ENCODE data around the gene ACOXL.
"Not testable (repeated sequence)": the region's sequence is repeated elsewhere in the genome, so short reads cannot be mapped to it uniquely, and the experiment has no call there.

ACOXL gene

DNA sequence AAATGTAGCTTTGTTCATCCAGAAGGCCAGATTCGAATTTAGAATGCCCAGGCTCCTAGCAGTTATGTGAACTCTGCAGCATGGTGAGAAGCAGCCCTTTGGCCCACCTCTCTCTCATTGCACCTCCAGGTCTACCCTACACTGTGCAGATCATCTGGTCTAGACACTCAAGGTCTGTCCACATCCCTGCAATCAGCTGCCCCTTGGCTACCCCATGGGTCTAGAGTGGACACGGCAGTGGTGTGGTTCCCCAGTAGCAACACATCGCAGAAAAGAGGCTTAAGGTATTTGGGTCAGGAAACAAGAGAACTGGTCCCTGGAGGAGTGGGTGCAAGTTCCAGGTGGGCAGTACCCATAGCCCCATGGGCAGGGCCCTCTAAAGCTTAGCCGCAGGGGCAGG is 311.7 kb downstream of the ACOXL start:
- Histone ChIP-seq H3K4me1 (ENCODE audit: control insufficient read depth, insufficient read depth, low read length) (peaks cover 5% of the 10 kb centered on the region; the same call in 1 of the 2 replicates), H3K4me3 (ENCODE audit: low read depth, low read length) (no peak overlapping the region), H3K36me3 (ENCODE audit: control insufficient read depth in 2 of 2, insufficient read depth in 1 of 2, low read length in 2 of 2) (no peaks in the 10 kb centered on the region), H3K9me3 (ENCODE audit: control insufficient read depth, insufficient read depth, low read depth, low read length) (no peaks in the 10 kb centered on the region), H3K27ac (ENCODE audit: extremely low read depth, low read depth, low read length) (no peak overlapping the region)
- TF ChIP-seq ZNF791 (tag by site-specific recombination; IDR thresholded peaks at IDR 0.05) (no peak), ZNF266 (tag by site-specific recombination; IDR thresholded peaks at IDR 0.05; ENCODE audit: low read depth) (no peak), ZNF558 (tag by site-specific recombination; IDR thresholded peaks at IDR 0.05) (no peak), ZSCAN16 (tag by site-specific recombination; IDR thresholded peaks at IDR 0.05) (no peak), ZNF76 (tag by site-specific recombination; IDR thresholded peaks at IDR 0.05; ENCODE audit: borderline replicate concordance, low read depth) (no peak), ZNF341 (tag by site-specific recombination; IDR thresholded peaks at IDR 0.05; ENCODE audit: low read depth) (no peak), ZNF510 (tag by site-specific recombination; IDR thresholded peaks at IDR 0.05; ENCODE audit: insufficient replicate concordance) (no peak), ZFP3 (tag by site-specific recombination; IDR thresholded peaks at IDR 0.05; ENCODE audit: low read depth) (no peak), ZNF112 (tag by site-specific recombination; IDR thresholded peaks at IDR 0.05) (no peak), ZNF514 (tag by site-specific recombination; IDR thresholded peaks at IDR 0.05) (no peak)
- TF ChIP-seq, protein P1, sequence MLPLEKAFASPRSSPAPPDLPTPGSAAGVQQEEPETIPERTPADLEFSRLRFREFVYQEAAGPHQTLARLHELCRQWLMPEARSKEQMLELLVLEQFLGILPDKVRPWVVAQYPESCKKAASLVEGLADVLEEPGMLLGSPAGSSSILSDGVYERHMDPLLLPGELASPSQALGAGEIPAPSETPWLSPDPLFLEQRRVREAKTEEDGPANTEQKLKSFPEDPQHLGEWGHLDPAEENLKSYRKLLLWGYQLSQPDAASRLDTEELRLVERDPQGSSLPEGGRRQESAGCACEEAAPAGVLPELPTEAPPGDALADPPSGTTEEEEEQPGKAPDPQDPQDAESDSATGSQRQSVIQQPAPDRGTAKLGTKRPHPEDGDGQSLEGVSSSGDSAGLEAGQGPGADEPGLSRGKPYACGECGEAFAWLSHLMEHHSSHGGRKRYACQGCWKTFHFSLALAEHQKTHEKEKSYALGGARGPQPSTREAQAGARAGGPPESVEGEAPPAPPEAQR (tag by site-specific recombination; IDR thresholded peaks at IDR 0.05): no peak
- ChIA-PET POLR2A (no interaction called here), CTCF (no interaction called here)

DNA sequence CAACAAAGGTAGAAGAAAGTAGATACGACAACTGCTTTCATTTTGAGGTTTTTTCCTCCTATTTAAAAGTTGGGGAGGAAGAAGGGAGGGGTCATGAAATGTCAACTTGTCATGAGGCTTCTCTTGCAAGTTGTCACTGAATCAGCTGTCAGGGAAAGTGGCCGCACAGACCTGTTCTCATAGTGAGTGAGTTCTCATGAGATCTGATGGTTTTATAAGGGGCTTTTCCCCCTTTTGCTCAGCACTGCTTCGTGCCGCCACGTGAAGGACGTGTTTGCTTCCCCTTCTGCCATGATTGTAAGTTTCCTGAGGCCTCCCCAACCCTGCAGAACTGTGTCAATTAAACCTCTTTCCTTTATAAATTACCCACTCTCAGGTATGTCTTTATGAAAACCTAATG is 312.9 kb downstream of the ACOXL start:
- H3K27ac ChIP-seq (ENCODE audit: extremely low read depth, low read depth, low read length); POLR2A ChIA-PET; H3K9me3 ChIP-seq (ENCODE audit: control insufficient read depth, insufficient read depth, low read depth, low read length); H3K4me3 ChIP-seq (ENCODE audit: low read depth, low read length); CTCF ChIA-PET; H3K36me3 ChIP-seq (ENCODE audit: control insufficient read depth in 2 of 2, insufficient read depth in 1 of 2, low read length in 2 of 2): not testable (repeated sequence)
- peaks cover 16% of the 10 kb centered on the region for H3K4me1 ChIP-seq (ENCODE audit: control insufficient read depth, insufficient read depth, low read length)

DNA sequence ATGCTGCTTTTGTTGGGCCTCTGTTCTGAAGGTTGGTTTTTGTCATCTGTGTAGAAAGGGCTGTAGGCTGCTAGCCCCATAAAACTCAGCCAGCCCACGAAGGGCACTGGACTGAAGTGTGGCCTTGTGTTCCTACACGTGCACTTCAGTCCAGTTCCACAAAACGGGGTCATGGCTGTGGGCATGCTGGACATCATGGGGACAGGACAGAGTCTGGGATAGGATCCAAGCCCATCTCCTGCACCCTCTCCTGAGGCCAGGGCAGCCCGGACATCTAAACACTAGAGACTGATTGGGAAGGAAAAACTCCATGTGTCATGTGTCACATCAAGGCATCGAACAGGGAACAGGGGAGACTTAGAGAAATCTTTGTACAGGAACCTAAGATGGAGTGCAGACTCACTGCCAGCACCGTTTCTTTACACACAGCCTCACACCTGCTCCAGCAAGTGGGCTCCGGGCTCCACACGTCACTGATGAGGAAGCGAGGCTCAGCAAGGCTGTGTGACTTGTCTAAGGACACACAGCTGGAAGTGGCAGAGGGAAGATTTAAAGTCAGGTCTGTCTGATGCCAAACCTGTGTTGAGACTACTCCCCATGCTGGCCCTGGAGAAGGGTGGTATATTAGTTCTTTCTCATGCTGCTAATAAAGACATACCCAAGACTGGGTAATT is 313.5 kb downstream of the ACOXL start:
- POLR2A ChIA-PET: no interaction called here

More for the DNA sequence above, 313.5 kb downstream of the ACOXL start:
- H3K36me3 ChIP-seq (ENCODE audit: control insufficient read depth in 2 of 2, insufficient read depth in 1 of 2, low read length in 2 of 2): no peaks in the 10 kb centered on the region
- H3K4me3 ChIP-seq (ENCODE audit: low read depth, low read length): no peak overlapping the region
- no peaks in the 10 kb centered on the region for H3K9me3 ChIP-seq (ENCODE audit: control insufficient read depth, insufficient read depth, low read depth, low read length)
- TF ChIP-seq GLIS1 (tag by site-specific recombination; IDR thresholded peaks at IDR 0.05): no peak
- TF ChIP-seq ZNF626 (tag by site-specific recombination; IDR thresholded peaks at IDR 0.05): no peak
- TF ChIP-seq GLI2 (tag by site-specific recombination; IDR thresholded peaks at IDR 0.05; ENCODE audit: borderline replicate concordance, low read depth): no peak
- TF ChIP-seq ZNF335 (tag by site-specific recombination; conservative IDR thresholded peaks at IDR 0.05): no peak
- no peak for TF ChIP-seq PRDM1 (tag by site-specific recombination; IDR thresholded peaks at IDR 0.05)
- TF ChIP-seq, protein P2, sequence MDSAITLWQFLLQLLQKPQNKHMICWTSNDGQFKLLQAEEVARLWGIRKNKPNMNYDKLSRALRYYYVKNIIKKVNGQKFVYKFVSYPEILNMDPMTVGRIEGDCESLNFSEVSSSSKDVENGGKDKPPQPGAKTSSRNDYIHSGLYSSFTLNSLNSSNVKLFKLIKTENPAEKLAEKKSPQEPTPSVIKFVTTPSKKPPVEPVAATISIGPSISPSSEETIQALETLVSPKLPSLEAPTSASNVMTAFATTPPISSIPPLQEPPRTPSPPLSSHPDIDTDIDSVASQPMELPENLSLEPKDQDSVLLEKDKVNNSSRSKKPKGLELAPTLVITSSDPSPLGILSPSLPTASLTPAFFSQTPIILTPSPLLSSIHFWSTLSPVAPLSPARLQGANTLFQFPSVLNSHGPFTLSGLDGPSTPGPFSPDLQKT (IDR thresholded peaks at IDR 0.05; ENCODE audit: borderline replicate concordance, low read depth, low read length): no peak
- TF ChIP-seq, protein P3, sequence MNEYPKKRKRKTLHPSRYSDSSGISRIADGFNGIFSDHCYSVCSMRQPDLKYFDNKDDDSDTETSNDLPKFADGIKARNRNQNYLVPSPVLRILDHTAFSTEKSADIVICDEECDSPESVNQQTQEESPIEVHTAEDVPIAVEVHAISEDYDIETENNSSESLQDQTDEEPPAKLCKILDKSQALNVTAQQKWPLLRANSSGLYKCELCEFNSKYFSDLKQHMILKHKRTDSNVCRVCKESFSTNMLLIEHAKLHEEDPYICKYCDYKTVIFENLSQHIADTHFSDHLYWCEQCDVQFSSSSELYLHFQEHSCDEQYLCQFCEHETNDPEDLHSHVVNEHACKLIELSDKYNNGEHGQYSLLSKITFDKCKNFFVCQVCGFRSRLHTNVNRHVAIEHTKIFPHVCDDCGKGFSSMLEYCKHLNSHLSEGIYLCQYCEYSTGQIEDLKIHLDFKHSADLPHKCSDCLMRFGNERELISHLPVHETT (tag by site-specific recombination; IDR thresholded peaks at IDR 0.05): no peak
- TF ChIP-seq ZBTB48 (tag by site-specific recombination; IDR thresholded peaks at IDR 0.05): no peak
- no peak for TF ChIP-seq WT1 (tag by site-specific recombination; IDR thresholded peaks at IDR 0.05)
- TF ChIP-seq ZNF184 (tag by site-specific recombination; IDR thresholded peaks at IDR 0.05): no peak
- TF ChIP-seq ZNF791 (tag by site-specific recombination; IDR thresholded peaks at IDR 0.05): no peak
- TF ChIP-seq ZNF211 (tag by site-specific recombination; IDR thresholded peaks at IDR 0.05; ENCODE audit: low read depth): no peak
- no peak for TF ChIP-seq ZNF140 (tag by site-specific recombination; IDR thresholded peaks at IDR 0.05)
- no peak for TF ChIP-seq GFI1B (tag by site-specific recombination; IDR thresholded peaks at IDR 0.05)
- TF ChIP-seq ZNF23 (tag by site-specific recombination; IDR thresholded peaks at IDR 0.05; ENCODE audit: borderline replicate concordance): no peak
- no peak for TF ChIP-seq ZBTB20 (tag by site-specific recombination; IDR thresholded peaks at IDR 0.05)
- H3K27ac ChIP-seq (ENCODE audit: extremely low read depth, low read depth, low read length): no peak overlapping the region
- CTCF ChIA-PET: no interaction called here
- H3K4me1 ChIP-seq (ENCODE audit: control insufficient read depth, insufficient read depth, low read length): peaks cover 16% of the 10 kb centered on the region

Data from HEK293 (cell line).